Natural killer cell (primary cell): Measurements from ENCODE around the gene EFCAB10. TPM values are rescaled to one million over a fixed set of nuclear protein-coding genes. Genes with fewer than 3 reads are reported as not detected.
A peak's percentile ranks its signal among the peaks of the same experiment; 100 is the strongest.
"Not testable (repeated sequence)": the region's sequence is repeated elsewhere in the genome, so short reads cannot be mapped to it uniquely, and the experiment has no call there.

Experiments used
- ATAC-seq, 3 donors: fragments of 150-1000 bp in 2 of 3; fragments of 200-7000 bp in 1 of 3; cut with Tn5 transposase; 1 replicate in 1 of 3; 2 replicates in 2 of 3; pipeline ENCODE4 v1.10.0; 2021; ENCODE audit warnings: mild to moderate bottlenecking in 2 of 3, moderate library complexity in 2 of 3
- DNase-seq, 2 donors: peaks; one replicate each; pipeline versions ENCODE4 v3.0.0 to v3.0.0-alpha.2; 2013 to 2021; ENCODE audit warnings: mixed read lengths in 1 of 2
- H3K27ac ChIP-seq: one replicate; pipeline ENCODE4 v1.5.1; 2013; ENCODE audit warnings: mild to moderate bottlenecking, low read length
- H3K27me3 ChIP-seq: one replicate; pipeline ENCODE4 v1.6.1; 2013; ENCODE audit warnings: low read length; ENCODE audit not compliant: control insufficient read depth, insufficient read depth
- H3K36me3 ChIP-seq: one replicate; pipeline ENCODE4 v1.6.1; 2013; ENCODE audit warnings: low read length; ENCODE audit not compliant: control insufficient read depth, insufficient read depth
- H3K4me1 ChIP-seq: one replicate; pipeline ENCODE4 v1.6.1; 2013; ENCODE audit warnings: low read length; ENCODE audit not compliant: control insufficient read depth, insufficient read depth
- H3K4me3 ChIP-seq: one replicate; pipeline ENCODE4 v1.5.1; 2013; ENCODE audit warnings: low read length
- H3K9me3 ChIP-seq: one replicate; pipeline ENCODE4 v1.6.1; 2013; ENCODE audit warnings: low read length; ENCODE audit not compliant: control insufficient read depth, insufficient read depth
- H3K27ac Mint-ChIP-seq, 2 donors: one replicate each; pipeline ENCODE4 v1.8.0; 2022; ENCODE audit warnings: mild to moderate bottlenecking in 2 of 2, mixed read lengths in 2 of 2, moderate library complexity in 1 of 2
- H3K27me3 Mint-ChIP-seq, 2 donors: one replicate each; pipeline ENCODE4 v1.8.0; 2022; ENCODE audit warnings: low read depth in 2 of 2, mixed read lengths in 2 of 2
- H3K36me3 Mint-ChIP-seq: one replicate; pipeline ENCODE4 v1.8.0; 2022; ENCODE audit warnings: mixed read lengths
- H3K4me1 Mint-ChIP-seq, 2 donors: one replicate each; pipeline ENCODE4 v1.8.0; 2022; ENCODE audit warnings: mixed read lengths in 2 of 2
- H3K4me3 Mint-ChIP-seq: one replicate; pipeline ENCODE4 v1.8.0; 2022; ENCODE audit warnings: mild to moderate bottlenecking, moderate library complexity, mixed read lengths
- H3K9me3 Mint-ChIP-seq, 2 donors: one replicate each; pipeline ENCODE4 v1.8.0; 2022; ENCODE audit warnings: mixed read lengths in 2 of 2
- CTCF ChIP-seq: fragments of 200-600 bp; IDR thresholded peaks from one replicate; pipeline ENCODE4 v1.8.0; 2022; ENCODE audit warnings: antibody characterized with exemption
- WGBS: methylation state at CpG from one replicate; pipeline ENCODE4 v1.1.7; 2013; ENCODE audit warnings: missing lambda C conversion rate; ENCODE audit not compliant: insufficient coverage; 5-methylcytosine and 5-hydroxymethylcytosine counted together
- intact Hi-C: fragments of 100-400 bp; cut with micrococcal nuclease; formaldehyde crosslinking; loops from one replicate; pipeline ENCODE4 v1.14.2; 2022
- total RNA-seq, 4 donors: library from RNA; stranded (reverse); fragments of 120-200 nt in 1 of 4; gene quantifications; one replicate each; pipeline versions ENCODE4 v1.2.3 to v1.2.4, GENCODE V29; 2013 to 2022

EFCAB10 gene
- total RNA-seq, 3 donors from 2014 or later (not counting 1 experiment from before 2014, with no cell fraction given) = 0.43 to 1.9 TPM; not detected in 1

DNA sequence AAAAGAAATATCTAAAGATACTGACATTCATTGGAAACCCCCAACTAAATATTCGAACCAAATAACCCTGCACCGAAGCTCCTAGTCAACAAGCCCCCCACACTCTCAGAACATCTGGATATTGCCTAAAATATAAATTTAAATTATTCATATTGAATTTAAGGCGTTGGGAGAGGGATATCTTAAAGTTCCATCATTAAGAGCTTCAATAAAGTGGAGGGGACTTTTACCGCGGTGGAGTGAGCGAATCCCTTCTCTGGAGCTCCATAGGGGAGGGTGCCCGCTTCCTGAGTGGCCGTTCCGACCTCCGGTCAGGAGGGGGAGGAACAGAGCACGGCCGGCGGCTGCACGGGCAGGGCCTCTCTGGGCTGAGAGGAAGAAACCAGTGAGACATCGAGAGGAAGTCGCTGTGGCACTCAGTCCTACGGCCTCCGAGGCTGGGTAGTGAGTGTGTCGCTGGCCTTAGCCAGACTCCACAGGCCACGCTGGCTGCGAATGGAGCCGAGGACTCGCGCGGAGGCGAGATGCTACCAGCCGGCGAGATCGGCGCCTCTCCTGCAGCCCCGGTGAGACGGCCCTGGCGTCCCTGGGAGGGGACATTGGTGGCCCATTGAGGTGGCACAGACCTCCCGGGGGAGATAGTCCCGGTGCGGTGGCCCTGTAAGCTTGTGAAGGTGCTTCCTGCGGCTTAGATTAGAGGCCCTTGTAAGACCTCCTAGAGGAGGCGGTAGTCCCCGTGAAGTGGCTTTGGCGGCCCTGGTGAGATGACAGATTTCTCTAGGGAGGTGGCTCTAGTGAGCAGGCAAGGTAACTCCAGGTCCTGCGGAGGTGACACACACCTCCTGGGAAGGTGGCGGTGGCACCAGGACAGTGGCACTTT lies 49.3 kb downstream of the EFCAB10 start, which contains the start of gene RINT1:
TSS of gene RINT1 (plus strand) at position 410 of the 880 bp plus-strand sequence. CDS start at position 525, 115 bp downstream.
- peaks cover 20 to 28% of the 10 kb centered on the region in 2 donors for H3K4me1 Mint-ChIP-seq

GRCh38 chr7:105530546-105530945 lies 50.7 kb downstream of the EFCAB10 start:
- Mint-ChIP-seq H3K27ac (peak overlapping the region in 1 of 2 donors; percentile 18), H3K27me3 (no peaks in the 10 kb centered on the region), H3K36me3 (no peaks in the 10 kb centered on the region), H3K4me3 (peak overlapping the region; percentile 21), H3K4me1 (peaks cover 20 to 28% of the 10 kb centered on the region in 2 donors), H3K9me3 (no peaks in the 10 kb centered on the region)
- DNase-seq = no peak
- no peak overlapping the region for H3K4me3 ChIP-seq
- H3K4me1 ChIP-seq = peaks cover 22% of the 10 kb centered on the region
- H3K27ac ChIP-seq = no peak overlapping the region
- TF ChIP-seq CTCF = no peak
- ATAC-seq = no peak
- H3K9me3 ChIP-seq = no peaks in the 10 kb centered on the region
- 98% methylated on average over 20 of the region's 20 CpGs for WGBS
- no peaks in the 10 kb centered on the region for H3K36me3 ChIP-seq
- no peaks in the 10 kb centered on the region for H3K27me3 ChIP-seq
- intact Hi-C loops = no loop called here

More for the DNA sequence above, 49.3 kb downstream of the EFCAB10 start, which contains the start of gene RINT1:
- no peaks in the 10 kb centered on the region for H3K9me3 Mint-ChIP-seq
- intact Hi-C loops = no loop called here
- peak; percentile 70 for TF ChIP-seq CTCF
- ATAC-seq (peak; percentile 96 to 99 (median 96)), DNase-seq (peak; percentile 87 to 94)
- WGBS = under 1% methylated on average over 41 of the region's 42 CpGs
- H3K27me3 Mint-ChIP-seq = no peaks in the 10 kb centered on the region
- H3K27ac Mint-ChIP-seq = peak within 1 kb of the TSS; percentile 91 to 94
- peak within 1 kb of the TSS; percentile 95 for H3K4me3 Mint-ChIP-seq
- H3K36me3 ChIP-seq = peaks cover 8% of the 10 kb centered on the region
- H3K9me3 ChIP-seq = no peaks in the 10 kb centered on the region
- H3K4me1 ChIP-seq = peaks cover 22% of the 10 kb centered on the region
- peak within 1 kb of the TSS; percentile 91 for H3K27ac ChIP-seq
- no peaks in the 10 kb centered on the region for H3K27me3 ChIP-seq
- no peaks in the 10 kb centered on the region for H3K36me3 Mint-ChIP-seq
- H3K4me3 ChIP-seq = peak within 1 kb of the TSS; percentile 91

- Mint-ChIP-seq H3K27ac (peak overlapping the region; percentile 18 to 26), H3K4me3 (peak overlapping the region; percentile 21), H3K9me3 (no peaks in the 10 kb centered on the region), H3K36me3 (no peaks in the 10 kb centered on the region), H3K27me3 (no peaks in the 10 kb centered on the region), H3K4me1 (peaks cover 20 to 28% of the 10 kb centered on the region in 2 donors)
- Histone ChIP-seq H3K9me3 (no peaks in the 10 kb centered on the region), H3K36me3 (no peaks in the 10 kb centered on the region), H3K27ac (no peak overlapping the region), H3K4me3 (no peak overlapping the region), H3K4me1 (peaks cover 22% of the 10 kb centered on the region), H3K27me3 (no peaks in the 10 kb centered on the region)
- WGBS = 97% methylated on average over 10 of the region's 10 CpGs
- intact Hi-C loops = no loop called here
- ATAC-seq = no peak
- TF ChIP-seq CTCF = no peak
- DNase-seq = no peak
Measured at GRCh38 chr7:105530126-105530525, 51.2 kb downstream of the EFCAB10 start.

DNA sequence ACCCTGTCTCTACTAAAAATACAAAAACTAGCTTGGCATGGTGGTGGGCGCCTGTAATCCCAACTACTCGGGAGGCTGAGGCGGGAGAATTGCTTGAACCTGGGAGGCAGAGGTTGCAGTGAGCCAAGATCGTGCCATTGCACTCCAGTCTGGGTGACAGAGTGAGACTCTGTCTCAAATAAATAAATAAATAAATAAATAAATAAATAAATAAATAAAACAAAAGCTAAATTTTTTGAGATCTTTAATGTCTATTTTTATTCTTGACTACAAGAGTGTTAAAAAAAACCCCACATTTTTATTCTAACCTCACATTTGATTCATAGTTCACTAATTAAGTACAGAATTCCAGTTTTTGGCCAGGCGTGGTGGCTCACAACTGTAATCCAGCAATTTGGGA lies 53.6 kb downstream of the EFCAB10 start:
- H3K27ac ChIP-seq, H3K4me3 Mint-ChIP-seq, H3K9me3 Mint-ChIP-seq, DNase-seq, H3K36me3 ChIP-seq, H3K27me3 ChIP-seq, intact Hi-C loops, ATAC-seq, H3K4me3 ChIP-seq, H3K27ac Mint-ChIP-seq, H3K36me3 Mint-ChIP-seq, H3K9me3 ChIP-seq, H3K27me3 Mint-ChIP-seq: not testable (repeated sequence)
- peaks cover 11 to 17% of the 10 kb centered on the region in 2 donors for H3K4me1 Mint-ChIP-seq
- peaks cover 15% of the 10 kb centered on the region for H3K4me1 ChIP-seq
- WGBS = 100% methylated on average over 1 of the region's 5 CpGs
